KMS-11 (cell line): ENCODE results near the gene ZNF425.

Source experiments
- H2AFZ ChIP-seq: fragments of 200-600 bp; sonication (generic); 2 replicates; pipeline ENCODE4 v1.6.1; 2016; ENCODE audit warnings: antibody characterized with exemption, mixed run types, low read depth
- H3K27ac ChIP-seq: fragments of 200-600 bp; sonication (generic); 2 replicates; pipeline ENCODE4 v1.6.1; 2016; ENCODE audit warnings: mild to moderate bottlenecking, mixed run types
- H3K27me3 ChIP-seq: fragments of 200-600 bp; sonication (generic); 2 replicates; pipeline ENCODE4 v1.6.1; 2017; ENCODE audit warnings: mild to moderate bottlenecking, low read depth, mixed run types, moderate library complexity; ENCODE audit not compliant: insufficient read depth
- H3K36me3 ChIP-seq: fragments of 200-600 bp; sonication (generic); 2 replicates; pipeline ENCODE4 v1.6.1; 2017; ENCODE audit warnings: mild to moderate bottlenecking, mixed run types; ENCODE audit not compliant: insufficient read depth
- H3K4me1 ChIP-seq: fragments of 200-600 bp; sonication (generic); 2 replicates; pipeline ENCODE4 v1.6.1; 2016; ENCODE audit warnings: mild to moderate bottlenecking, low read depth, mixed run types; ENCODE audit not compliant: poor library complexity, severe bottlenecking
- H3K4me2 ChIP-seq: fragments of 200-600 bp; sonication (generic); 2 replicates; pipeline ENCODE4 v1.7.0; 2016; ENCODE audit warnings: mild to moderate bottlenecking, mixed run types
- H3K4me3 ChIP-seq: fragments of 200-600 bp; sonication (generic); IDR thresholded peaks from 2 replicates; pipeline ENCODE4 v1.6.1; 2017; ENCODE audit warnings: low read depth, low read length, mixed read lengths; ENCODE audit not compliant: insufficient read depth
- H3K79me2 ChIP-seq: fragments of 200-600 bp; sonication (generic); 2 replicates; pipeline ENCODE4 v1.6.1; 2016; ENCODE audit warnings: low read depth, mixed run types; ENCODE audit not compliant: insufficient read depth
- H3K9ac ChIP-seq: fragments of 200-600 bp; sonication (generic); 2 replicates; pipeline ENCODE4 v1.6.1; 2016; ENCODE audit warnings: mild to moderate bottlenecking, mixed run types
- H4K20me1 ChIP-seq: fragments of 200-600 bp; sonication (generic); 2 replicates; pipeline ENCODE4 v1.6.1; 2016; ENCODE audit warnings: mild to moderate bottlenecking, mixed run types; ENCODE audit not compliant: insufficient read depth
- TF ChIP-seq, protein P1 (sequence below): fragments of 200-600 bp; sonication (generic); conservative IDR thresholded peaks from 2 replicates; pipeline ENCODE4 v1.6.1; 2017; ENCODE audit warnings: low read depth, mild to moderate bottlenecking, antibody characterized with exemption, low read length, moderate library complexity, mixed read lengths

ZNF425 gene

DNA sequence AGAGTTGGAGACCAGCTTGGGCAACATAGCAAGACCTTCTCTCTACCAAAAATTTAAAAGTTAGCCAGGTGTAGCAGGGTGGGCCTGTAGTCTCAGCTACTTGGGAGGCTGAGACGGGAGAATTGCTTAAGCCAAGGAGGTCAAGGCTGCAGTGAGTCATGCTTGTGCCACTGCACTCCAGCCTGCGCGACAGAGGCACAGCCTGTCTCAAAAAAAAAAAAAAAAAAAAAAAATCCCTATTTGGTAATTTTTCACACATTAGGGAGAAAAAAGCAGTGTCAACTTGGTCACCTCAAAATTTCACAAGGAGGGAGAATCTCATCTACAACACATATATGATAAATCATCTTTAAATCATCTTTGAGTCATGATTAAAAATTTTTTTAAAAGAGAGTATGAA is 14.7 kb upstream of the ZNF425 start:
- no peak overlapping the region for H3K4me2 ChIP-seq
- H3K27me3 ChIP-seq: no peaks in the 10 kb centered on the region
- no peaks in the 10 kb centered on the region for H3K36me3 ChIP-seq
- no peaks in the 10 kb centered on the region for H3K4me1 ChIP-seq
- no peak overlapping the region for H2AFZ ChIP-seq
- H4K20me1 ChIP-seq: no peaks in the 10 kb centered on the region
- no peaks in the 10 kb centered on the region for H3K79me2 ChIP-seq
- TF ChIP-seq, protein P1, sequence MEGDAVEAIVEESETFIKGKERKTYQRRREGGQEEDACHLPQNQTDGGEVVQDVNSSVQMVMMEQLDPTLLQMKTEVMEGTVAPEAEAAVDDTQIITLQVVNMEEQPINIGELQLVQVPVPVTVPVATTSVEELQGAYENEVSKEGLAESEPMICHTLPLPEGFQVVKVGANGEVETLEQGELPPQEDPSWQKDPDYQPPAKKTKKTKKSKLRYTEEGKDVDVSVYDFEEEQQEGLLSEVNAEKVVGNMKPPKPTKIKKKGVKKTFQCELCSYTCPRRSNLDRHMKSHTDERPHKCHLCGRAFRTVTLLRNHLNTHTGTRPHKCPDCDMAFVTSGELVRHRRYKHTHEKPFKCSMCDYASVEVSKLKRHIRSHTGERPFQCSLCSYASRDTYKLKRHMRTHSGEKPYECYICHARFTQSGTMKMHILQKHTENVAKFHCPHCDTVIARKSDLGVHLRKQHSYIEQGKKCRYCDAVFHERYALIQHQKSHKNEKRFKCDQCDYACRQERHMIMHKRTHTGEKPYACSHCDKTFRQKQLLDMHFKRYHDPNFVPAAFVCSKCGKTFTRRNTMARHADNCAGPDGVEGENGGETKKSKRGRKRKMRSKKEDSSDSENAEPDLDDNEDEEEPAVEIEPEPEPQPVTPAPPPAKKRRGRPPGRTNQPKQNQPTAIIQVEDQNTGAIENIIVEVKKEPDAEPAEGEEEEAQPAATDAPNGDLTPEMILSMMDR: no peak
- no peak overlapping the region for H3K4me3 ChIP-seq
- H3K27ac ChIP-seq: no peak overlapping the region
- no peak overlapping the region for H3K9ac ChIP-seq

DNA sequence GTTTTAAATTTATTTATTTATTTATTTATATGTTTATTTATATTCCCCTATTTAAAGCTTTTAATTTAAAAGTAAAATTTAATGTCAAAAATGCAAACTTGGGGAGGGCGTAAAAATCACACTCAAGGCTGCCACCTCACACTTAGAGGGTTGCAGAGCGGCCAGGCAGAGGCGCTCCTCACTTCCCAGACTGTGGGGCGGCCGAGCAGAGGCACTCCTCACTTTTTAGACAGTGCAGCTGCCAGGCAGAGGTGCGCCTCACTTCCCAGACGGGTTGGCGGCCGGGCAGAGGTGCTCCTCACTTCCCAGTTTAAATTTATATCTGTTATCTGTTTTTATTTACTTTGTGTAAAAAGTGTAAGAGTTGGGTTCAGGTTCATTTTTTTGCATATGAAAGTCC is 10.0 kb upstream of the ZNF425 start:
- Histone ChIP-seq H3K9ac (no peak overlapping the region), H3K4me3 (no peak overlapping the region), H3K27ac (no peak overlapping the region), H3K4me1 (no peaks in the 10 kb centered on the region), H4K20me1 (no peaks in the 10 kb centered on the region), H3K79me2 (no peaks in the 10 kb centered on the region), H3K36me3 (no peaks in the 10 kb centered on the region), H2AFZ (no peak overlapping the region), H3K4me2 (no peak overlapping the region), H3K27me3 (no peaks in the 10 kb centered on the region)
- TF ChIP-seq, protein P1: no peak

DNA sequence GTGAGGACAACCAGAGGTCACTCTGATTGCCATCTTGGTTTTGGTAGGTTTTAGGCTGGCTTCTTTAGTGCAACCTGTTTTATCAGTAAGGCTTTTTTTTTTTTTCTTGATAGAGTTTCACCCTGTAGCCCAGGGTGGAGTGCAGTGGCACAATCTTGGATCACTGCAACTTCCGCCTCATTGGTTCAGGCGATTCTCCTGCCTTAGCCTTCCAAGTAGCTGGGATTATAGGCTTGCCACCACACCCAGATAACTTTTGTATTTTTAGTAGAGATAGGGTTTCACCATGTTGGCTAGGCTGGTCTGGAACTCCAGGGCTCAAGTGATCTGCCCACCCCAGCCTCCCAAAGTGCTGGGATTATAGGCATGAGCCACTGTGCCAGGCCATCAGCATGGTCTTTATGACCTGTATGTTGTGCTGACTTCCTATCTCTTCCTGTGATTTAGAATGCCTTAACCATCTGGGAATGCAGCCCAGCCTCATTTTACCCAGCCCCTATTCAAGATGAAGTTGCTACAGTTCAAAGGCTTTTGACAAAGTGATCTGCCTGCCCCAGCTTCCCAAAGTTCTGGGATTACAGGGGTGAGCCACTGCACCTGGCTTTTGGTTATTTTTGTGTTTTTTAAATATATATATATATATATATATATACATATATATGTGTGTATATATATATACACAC is 7.0 kb upstream of the ZNF425 start:
- Histone ChIP-seq H3K9ac (no peak overlapping the region), H4K20me1 (no peaks in the 10 kb centered on the region), H2AFZ (no peak overlapping the region), H3K27me3 (no peaks in the 10 kb centered on the region), H3K27ac (no peak overlapping the region), H3K4me1 (peaks cover 3% of the 10 kb centered on the region), H3K4me3 (no peak overlapping the region), H3K4me2 (no peak overlapping the region), H3K36me3 (no peaks in the 10 kb centered on the region), H3K79me2 (0 out of 2 replicates have a peak, but pooled peaks cover 3% of the 10 kb centered on the region)
- TF ChIP-seq, protein P1: no peak

DNA sequence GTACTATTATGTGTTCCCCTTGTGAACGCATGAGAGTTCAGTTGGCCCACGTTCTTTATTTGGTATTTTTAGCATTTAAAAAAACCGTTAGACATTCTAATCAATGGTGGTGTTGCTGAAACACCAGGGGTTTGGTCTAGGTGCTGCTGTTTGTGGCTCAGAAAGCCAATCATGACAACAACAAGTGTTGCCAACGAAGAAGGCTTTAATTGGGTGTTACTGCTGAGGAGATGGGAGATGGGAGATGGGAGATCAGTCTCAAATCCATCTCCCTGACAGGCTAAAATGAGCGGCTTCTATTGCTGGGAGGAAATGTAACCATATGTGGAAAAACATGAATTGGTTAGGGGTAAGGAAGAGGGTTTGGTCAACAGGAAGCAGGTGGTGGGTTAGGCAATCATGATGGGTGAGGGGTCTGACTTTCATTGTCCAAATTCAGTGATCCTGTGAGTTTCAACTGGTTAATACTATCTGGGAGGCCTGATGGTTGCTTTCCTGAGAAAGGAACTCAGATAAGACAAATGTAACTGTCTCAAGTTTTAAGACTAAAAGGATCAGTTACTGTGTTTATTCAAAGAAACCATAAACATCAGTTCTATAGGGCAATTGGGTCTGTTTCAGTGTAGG is 4.6 kb upstream of the ZNF425 start:
- TF ChIP-seq, protein P1: no peak
- H3K36me3 ChIP-seq: no peaks in the 10 kb centered on the region
- no peak overlapping the region for H3K27ac ChIP-seq
- H3K27me3 ChIP-seq: no peaks in the 10 kb centered on the region
- H4K20me1 ChIP-seq: no peaks in the 10 kb centered on the region
- H3K4me2 ChIP-seq: no peak overlapping the region
- no peak overlapping the region for H3K9ac ChIP-seq
- H3K79me2 ChIP-seq: peaks cover 5% of the 10 kb centered on the region; the same call in 1 of the 2 replicates
- H2AFZ ChIP-seq: no peak overlapping the region
- no peak overlapping the region for H3K4me3 ChIP-seq
- peaks cover 7% of the 10 kb centered on the region for H3K4me1 ChIP-seq
